ENCODE results near the gene HDGFL3. TPM values are rescaled to one million over a fixed set of nuclear protein-coding genes. Genes with fewer than 3 reads are reported as not detected.

The HDGFL3 gene
- total RNA-seq, 2 donors from 2014 or later, result 123 TPM

DNA sequence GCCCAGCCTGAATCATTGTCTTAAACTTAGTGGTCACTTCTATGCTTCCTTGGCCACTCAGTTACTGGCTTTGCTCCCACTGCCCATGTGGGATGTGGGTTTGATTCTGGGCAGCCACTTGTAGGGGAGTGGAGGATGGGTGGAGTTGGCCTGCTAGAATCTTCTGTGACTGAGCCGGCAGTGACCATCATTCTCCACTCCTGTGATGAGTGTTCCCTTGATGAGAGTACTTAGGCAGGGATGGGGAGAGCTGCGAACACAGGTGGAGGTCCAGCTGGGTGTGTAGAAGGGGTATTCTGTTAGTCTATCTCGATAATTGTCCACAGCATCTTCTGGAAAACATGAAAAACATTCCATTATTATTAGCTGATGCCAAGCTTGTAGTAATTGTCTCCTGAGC, 92.2 kb downstream of the HDGFL3 start:
- TF ChIP-seq CTCF (conservative IDR thresholded peaks at IDR 0.05), result no peak
- Mint-ChIP-seq H3K36me3 (ENCODE audit: low read depth) (no peaks in the 10 kb centered on the region), H3K27me3 (ENCODE audit: insufficient read depth) (peaks cover 5% of the 10 kb centered on the region), H3K9me3 (no peaks in the 10 kb centered on the region), H3K4me3 (no peak overlapping the region), H3K27ac (no peak overlapping the region), H3K4me1 (no peaks in the 10 kb centered on the region)
- Histone ChIP-seq H3K9me3 (ENCODE audit: control insufficient read depth, low read length) (no peaks in the 10 kb centered on the region), H3K27me3 (ENCODE audit: control insufficient read depth, insufficient read depth, low read length, poor library complexity, severe bottlenecking) (no peaks in the 10 kb centered on the region), H3K9ac (ENCODE audit: extremely low read depth, low read length, poor library complexity, severe bottlenecking) (no peak overlapping the region), H3K36me3 (ENCODE audit: control insufficient read depth, insufficient read depth, low read length) (no peaks in the 10 kb centered on the region), H3K27ac (ENCODE audit: low read depth, low read length) (no peak overlapping the region), H3K4me3 (ENCODE audit: low read length) (no peak overlapping the region), H3K4me1 (ENCODE audit: control insufficient read depth, insufficient read depth, low read length) (no peaks in the 10 kb centered on the region)
- DNase-seq, result no peak
- 86 to 96% methylated on average over 1 to 3 of the region's 3 CpGs for WGBS, 2 experiments (ENCODE audit: insufficient coverage in 1 of 2, insufficient read length in 1 of 2)

DNA sequence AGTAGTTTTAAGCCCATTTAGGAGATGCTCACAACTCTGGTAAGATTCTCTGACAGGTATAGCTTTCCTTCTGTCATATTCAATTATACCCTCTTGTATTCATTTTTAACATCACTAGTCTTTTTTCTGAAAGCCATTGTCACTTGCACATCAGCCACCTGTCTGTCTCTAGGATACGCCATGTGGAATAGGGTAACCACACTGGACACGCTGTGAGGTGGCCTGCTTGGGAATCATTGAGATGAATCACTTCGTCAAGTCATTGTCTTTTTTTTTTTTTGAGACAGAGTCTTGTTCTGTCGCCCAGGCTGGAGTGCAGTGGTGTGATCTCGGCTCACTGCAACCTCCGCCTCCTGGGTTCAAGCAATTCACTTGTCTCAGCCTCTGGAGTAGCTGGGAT, 92.8 kb downstream of the HDGFL3 start:
- H3K36me3 ChIP-seq (ENCODE audit: control insufficient read depth, insufficient read depth, low read length), result no peaks in the 10 kb centered on the region
- Mint-ChIP-seq H3K9me3 (no peaks in the 10 kb centered on the region), H3K36me3 (ENCODE audit: low read depth) (no peaks in the 10 kb centered on the region), H3K4me3 (no peak overlapping the region), H3K4me1 (no peaks in the 10 kb centered on the region), H3K27ac (no peak overlapping the region), H3K27me3 (ENCODE audit: insufficient read depth) (peaks cover 11% of the 10 kb centered on the region)
- no peak overlapping the region for H3K4me3 ChIP-seq (ENCODE audit: low read length)
- 96% methylated on average over 3 to 6 of the region's 6 CpGs for WGBS, 2 experiments (ENCODE audit: insufficient coverage in 1 of 2, insufficient read length in 1 of 2)
- no peak for TF ChIP-seq CTCF (conservative IDR thresholded peaks at IDR 0.05)
- H3K4me1 ChIP-seq (ENCODE audit: control insufficient read depth, insufficient read depth, low read length), result no peaks in the 10 kb centered on the region
- no peaks in the 10 kb centered on the region for H3K9me3 ChIP-seq (ENCODE audit: control insufficient read depth, low read length)
- H3K27me3 ChIP-seq (ENCODE audit: control insufficient read depth, insufficient read depth, low read length, poor library complexity, severe bottlenecking), result no peaks in the 10 kb centered on the region
- no peak for DNase-seq
- no peak overlapping the region for H3K9ac ChIP-seq (ENCODE audit: extremely low read depth, low read length, poor library complexity, severe bottlenecking)
- H3K27ac ChIP-seq (ENCODE audit: low read depth, low read length), result no peak overlapping the region

DNA sequence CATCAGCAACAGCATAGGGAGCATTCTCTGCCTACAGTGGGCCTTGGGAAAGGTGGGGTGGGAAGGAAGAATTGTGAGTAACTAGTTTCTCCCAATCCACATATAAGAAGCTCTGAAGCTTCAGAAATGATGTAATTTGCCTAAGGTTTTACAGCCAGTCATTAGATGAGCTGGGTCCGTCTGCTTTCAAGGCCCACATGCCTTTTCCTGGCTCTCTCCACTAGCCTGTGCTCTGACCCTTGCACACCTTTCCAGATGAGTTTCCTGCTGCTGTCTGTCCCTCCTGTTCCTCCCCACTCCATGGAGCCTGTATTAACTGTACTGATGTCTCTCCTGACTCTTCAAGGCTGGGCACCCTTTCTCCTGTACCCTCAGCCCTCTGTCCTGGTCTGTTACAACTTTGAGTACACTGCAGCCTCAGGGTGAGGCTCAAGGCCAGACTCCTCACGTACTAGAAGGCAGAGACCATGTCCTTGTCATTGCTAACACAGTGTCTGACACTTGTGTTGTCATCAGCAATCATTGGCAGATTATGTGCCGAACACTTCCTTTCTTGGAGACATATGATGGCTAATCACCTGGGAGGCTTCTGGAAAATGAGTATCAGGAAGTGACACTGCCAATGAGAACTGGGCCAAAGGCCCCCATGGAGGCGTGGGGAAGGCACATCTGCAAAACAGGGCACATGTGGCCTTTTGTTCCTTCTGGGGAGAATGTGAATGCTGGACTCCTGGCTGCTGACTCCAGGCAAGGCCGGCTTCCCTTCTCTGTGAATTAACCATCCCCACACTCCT, 93.5 kb downstream of the HDGFL3 start:
- Histone ChIP-seq H3K9me3 (ENCODE audit: control insufficient read depth, low read length) (no peaks in the 10 kb centered on the region), H3K9ac (ENCODE audit: extremely low read depth, low read length, poor library complexity, severe bottlenecking) (no peak overlapping the region), H3K4me3 (ENCODE audit: low read length) (no peak overlapping the region), H3K27ac (ENCODE audit: low read depth, low read length) (no peak overlapping the region), H3K4me1 (ENCODE audit: control insufficient read depth, insufficient read depth, low read length) (no peaks in the 10 kb centered on the region), H3K36me3 (ENCODE audit: control insufficient read depth, insufficient read depth, low read length) (no peaks in the 10 kb centered on the region), H3K27me3 (ENCODE audit: control insufficient read depth, insufficient read depth, low read length, poor library complexity, severe bottlenecking) (peaks cover 7% of the 10 kb centered on the region)
- 89 to 98% methylated on average over 5 of the region's 5 CpGs for WGBS, 2 experiments (ENCODE audit: insufficient coverage in 1 of 2, insufficient read length in 1 of 2)
- Mint-ChIP-seq H3K27ac (peak overlapping the region; percentile 15), H3K4me1 (no peaks in the 10 kb centered on the region), H3K27me3 (ENCODE audit: insufficient read depth) (peaks cover 18% of the 10 kb centered on the region), H3K36me3 (ENCODE audit: low read depth) (no peaks in the 10 kb centered on the region), H3K9me3 (no peaks in the 10 kb centered on the region), H3K4me3 (no peak overlapping the region)
- no peak for TF ChIP-seq CTCF (conservative IDR thresholded peaks at IDR 0.05)
- no peak for DNase-seq

Data from endodermal cell (in vitro differentiated cells).